SK-N-SH treated with all-trans-retinoic acid at 6 μM for 48 hours (cell line): ENCODE data around the gene CEACAM16.

Source experiments
- BACH2 ChIP-seq: fragments of 250-450 bp; sonication (Bioruptor Pico); IDR thresholded peaks from 2 replicates; pipeline ENCODE4 v1.9.0; 2021; ENCODE audit warnings: mild to moderate bottlenecking, borderline replicate concordance
- CREB5 ChIP-seq: fragments of 250-450 bp; sonication (Bioruptor Pico); IDR thresholded peaks from 2 replicates; pipeline ENCODE4 v1.5.1; 2020; ENCODE audit warnings: low read depth, mild to moderate bottlenecking, moderate library complexity
- ESRRG ChIP-seq: fragments of 250-450 bp; sonication (Bioruptor Pico); IDR thresholded peaks from 2 replicates; pipeline ENCODE4 v1.6.1; 2021; ENCODE audit warnings: mild to moderate bottlenecking
- GLIS3 ChIP-seq: fragments of 250-450 bp; sonication (Bioruptor Pico); IDR thresholded peaks from 2 replicates; pipeline ENCODE4 v1.5.0; 2020; ENCODE audit warnings: mild to moderate bottlenecking, moderate library complexity
- OSR1 ChIP-seq: fragments of 250-450 bp; sonication (Bioruptor Pico); IDR thresholded peaks from 2 replicates; pipeline ENCODE4 v1.8.0; 2022; ENCODE audit warnings: moderate library complexity, mild to moderate bottlenecking, inconsistent platforms
- PATZ1 ChIP-seq: fragments of 250-450 bp; sonication (Bioruptor Pico); IDR thresholded peaks from 2 replicates; pipeline ENCODE4 v1.8.0; 2020; ENCODE audit warnings: mild to moderate bottlenecking, moderate library complexity, borderline replicate concordance
- RARB ChIP-seq: fragments of 250-450 bp; sonication (Bioruptor Pico); IDR thresholded peaks from 2 replicates; pipeline ENCODE4 v1.8.0; 2021; ENCODE audit warnings: mild to moderate bottlenecking, moderate library complexity
- ZNF565 ChIP-seq: fragments of 450-650 bp; formaldehyde crosslinking; conservative IDR thresholded peaks from 2 replicates; pipeline ENCODE4 v1.5.0; 2020; ENCODE audit warnings: low read depth, mild to moderate bottlenecking, moderate library complexity

- TF ChIP-seq CREB5 (CRISPR knock-in tag), result no peak
- TF ChIP-seq GLIS3 (CRISPR knock-in tag), result no peak
- no peak for TF ChIP-seq RARB
- TF ChIP-seq PATZ1, result no peak
- TF ChIP-seq BACH2 (CRISPR knock-in tag), result no peak
- TF ChIP-seq OSR1 (CRISPR knock-in tag), result no peak
- TF ChIP-seq ZNF565 (CRISPR knock-in tag), result no peak
- no peak for TF ChIP-seq ESRRG (CRISPR knock-in tag)
Measured at GRCh38 chr19:44697670-44698034, 1.3 kb upstream of the CEACAM16 start.
